GM12873 (cell line): ENCODE data around the gene PDE1C.

Source experiments
- TF ChIP-seq, protein P1 (sequence below): IDR thresholded peaks from 2 replicates; pipeline ENCODE4 v1.5.1; 2012; ENCODE audit warnings: low read depth, mild to moderate bottlenecking, moderate library complexity, low read length, control low read depth; ENCODE audit not compliant: insufficient read depth; ENCODE audit errors: missing control alignments

Gene PDE1C

DNA sequence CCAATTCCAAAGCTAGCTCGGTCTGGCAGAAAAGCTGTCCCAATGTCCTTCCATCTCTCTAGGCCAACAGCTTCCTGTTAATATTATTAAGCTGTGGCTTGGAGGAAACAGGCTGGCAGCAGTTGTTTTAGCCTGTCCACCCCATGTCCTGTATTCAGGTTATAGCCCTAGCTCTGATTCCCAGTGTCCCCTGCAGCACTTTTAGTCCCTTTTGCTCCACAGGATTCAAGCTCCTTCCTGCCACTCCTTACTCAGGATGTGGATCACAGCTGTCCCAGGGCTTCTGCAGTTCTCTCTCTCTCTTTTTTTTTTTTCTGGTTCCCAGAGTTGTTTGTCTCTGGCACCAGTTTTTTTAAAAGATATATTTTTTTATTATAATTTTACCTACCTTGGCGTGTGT, 298.0 kb downstream of the PDE1C start:
- TF ChIP-seq, protein P1, sequence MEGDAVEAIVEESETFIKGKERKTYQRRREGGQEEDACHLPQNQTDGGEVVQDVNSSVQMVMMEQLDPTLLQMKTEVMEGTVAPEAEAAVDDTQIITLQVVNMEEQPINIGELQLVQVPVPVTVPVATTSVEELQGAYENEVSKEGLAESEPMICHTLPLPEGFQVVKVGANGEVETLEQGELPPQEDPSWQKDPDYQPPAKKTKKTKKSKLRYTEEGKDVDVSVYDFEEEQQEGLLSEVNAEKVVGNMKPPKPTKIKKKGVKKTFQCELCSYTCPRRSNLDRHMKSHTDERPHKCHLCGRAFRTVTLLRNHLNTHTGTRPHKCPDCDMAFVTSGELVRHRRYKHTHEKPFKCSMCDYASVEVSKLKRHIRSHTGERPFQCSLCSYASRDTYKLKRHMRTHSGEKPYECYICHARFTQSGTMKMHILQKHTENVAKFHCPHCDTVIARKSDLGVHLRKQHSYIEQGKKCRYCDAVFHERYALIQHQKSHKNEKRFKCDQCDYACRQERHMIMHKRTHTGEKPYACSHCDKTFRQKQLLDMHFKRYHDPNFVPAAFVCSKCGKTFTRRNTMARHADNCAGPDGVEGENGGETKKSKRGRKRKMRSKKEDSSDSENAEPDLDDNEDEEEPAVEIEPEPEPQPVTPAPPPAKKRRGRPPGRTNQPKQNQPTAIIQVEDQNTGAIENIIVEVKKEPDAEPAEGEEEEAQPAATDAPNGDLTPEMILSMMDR = no peak

DNA sequence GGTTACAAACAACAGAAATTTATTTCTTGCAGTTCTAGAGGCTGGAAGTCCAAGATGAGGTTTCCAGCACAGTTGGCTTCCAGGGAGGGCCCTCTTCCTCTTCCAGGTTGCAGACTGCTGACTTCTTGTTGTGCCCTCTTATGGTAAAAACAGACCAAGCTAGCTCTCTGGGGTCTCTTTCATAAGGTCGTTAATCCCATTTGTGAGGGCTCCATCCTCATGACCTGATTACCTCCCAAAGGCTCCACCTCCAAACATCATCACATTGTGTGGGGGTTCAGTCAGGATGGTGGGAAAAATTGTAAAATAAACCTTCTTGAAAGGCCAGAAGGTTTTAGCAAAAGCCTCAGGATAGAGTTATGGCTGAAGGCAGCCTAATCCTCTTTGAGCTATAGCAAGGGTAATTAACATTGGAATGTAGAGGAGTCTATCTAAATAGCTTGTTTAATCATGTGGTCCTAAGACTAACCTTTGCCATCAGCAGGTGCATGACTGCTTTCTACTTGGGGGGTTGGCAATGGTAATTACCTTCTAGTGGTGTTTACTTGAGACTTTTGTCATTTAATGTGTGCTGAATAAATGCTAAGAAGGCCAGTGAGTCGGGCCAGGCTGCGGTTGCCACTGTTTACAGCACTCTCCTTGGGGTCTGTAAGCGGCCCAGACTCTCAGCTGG, 302.4 kb downstream of the PDE1C start:
- TF ChIP-seq, protein P1 = no peak

DNA sequence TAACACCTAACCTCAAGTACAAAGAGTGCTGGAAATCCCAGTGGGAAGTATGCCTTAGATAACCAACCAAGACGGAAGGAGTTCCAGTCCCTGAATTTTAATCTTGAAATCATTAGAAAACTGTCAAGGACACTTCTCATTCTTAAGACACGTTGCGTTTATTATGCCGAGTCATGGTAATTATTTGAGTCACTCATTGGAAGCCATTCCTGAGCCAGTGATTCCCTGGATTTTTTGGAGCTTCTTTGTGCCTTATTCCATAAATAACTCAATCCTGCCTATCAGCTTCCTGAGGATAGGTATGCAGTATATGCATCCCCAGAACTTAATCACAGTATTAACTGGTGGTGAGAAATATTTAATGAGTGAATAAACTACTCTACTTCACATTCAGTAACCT, 305.7 kb downstream of the PDE1C start:
- TF ChIP-seq, protein P1 = no peak

DNA sequence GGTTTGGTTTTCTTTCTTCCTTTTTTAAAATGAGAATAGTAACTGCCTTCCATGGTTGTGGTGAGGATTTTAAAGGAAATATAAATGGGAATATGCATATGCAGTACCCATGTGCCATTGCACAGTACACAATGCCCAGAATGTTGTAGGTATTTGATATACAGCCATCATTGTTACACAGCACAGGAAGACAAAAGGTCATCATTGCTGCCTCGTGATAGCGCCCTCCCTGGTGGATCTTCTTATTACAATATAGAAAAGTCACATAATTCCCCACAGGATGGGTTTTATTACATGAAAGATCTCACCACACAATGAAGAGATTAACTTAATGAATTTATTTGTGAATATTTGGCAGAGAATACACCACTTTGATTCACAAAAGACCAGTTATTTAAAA, 306.7 kb downstream of the PDE1C start:
- TF ChIP-seq, protein P1 = peak; percentile 47

DNA sequence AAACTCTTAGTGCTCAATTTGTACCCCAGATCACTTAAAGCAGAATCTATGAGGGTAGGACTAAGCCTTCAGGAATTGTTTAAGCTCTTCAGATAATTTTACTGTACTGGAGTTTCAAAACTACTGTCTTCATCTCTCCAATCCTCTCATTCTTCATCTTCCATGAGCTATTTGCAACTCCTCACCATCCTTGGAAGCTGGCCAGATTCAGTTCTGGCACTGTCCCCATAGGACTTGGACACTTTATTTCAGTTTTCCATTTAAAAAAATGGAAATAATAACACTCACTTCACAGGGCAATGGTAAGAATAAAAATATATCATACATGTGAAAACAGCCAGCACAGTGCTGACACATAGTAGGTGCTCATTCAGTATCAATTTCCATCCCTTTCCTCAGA, 308.6 kb downstream of the PDE1C start:
- TF ChIP-seq, protein P1 = no peak

DNA sequence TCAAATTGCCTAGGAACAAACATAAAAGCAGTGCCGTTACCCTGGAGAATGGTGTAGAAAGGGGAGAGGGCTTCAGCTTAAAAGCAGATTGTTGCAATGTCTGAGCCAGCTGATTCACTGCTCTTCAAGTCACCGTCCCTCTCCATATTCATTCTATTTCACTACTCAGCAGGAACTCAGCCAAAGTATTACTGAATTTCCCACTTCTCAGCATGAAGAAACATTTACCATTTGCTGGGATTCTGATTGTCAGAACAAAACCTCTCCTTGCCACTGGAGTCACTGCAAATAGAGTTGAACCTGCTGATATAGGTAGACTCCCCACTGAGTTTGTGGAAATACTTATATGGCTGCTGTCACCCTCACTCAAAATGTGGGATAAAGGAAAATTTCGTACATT, 311.5 kb downstream of the PDE1C start:
- TF ChIP-seq, protein P1 = no peak

DNA sequence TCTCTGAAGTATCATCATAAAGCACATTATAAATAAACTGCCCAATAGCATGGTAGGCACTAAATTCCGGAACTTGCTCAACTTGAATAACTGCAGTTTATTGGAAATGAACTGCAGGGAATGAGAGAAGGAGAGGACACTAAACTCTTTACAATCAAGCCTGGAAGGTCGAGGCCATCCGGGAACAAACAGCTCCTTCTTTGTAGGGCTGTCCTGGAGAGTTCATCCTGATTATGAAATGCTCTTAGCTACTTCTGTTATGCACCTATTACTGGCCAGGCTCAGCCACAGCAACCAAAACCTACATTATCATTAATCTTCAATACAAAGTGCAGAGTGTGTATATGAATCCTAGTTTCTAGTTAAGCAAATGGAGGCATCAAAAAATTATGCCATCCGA, 318.5 kb downstream of the PDE1C start:
- TF ChIP-seq, protein P1 = no peak

DNA sequence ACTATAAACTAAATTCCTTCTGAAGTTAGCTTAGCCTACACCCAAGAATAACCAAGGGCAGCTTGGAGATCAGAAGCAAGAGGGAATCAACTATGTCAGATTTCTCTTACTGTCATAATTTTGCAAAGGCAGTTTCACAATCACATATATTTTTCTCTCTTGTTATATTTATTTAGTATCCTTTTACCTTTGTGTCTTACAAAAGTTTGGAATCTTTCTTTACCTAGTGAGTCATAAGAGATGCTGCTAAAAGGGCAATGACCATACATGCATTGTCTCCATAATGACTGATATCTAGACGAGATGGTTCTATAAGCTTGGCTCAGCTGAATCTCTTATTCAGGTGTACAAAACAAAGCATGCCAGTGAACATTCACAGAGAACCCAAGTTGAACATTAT, 322.1 kb downstream of the PDE1C start:
- TF ChIP-seq, protein P1 = no peak
